Endothelial cell of umbilical vein (primary cell): ENCODE data around the gene PLXNB1.

Experiments used
- EZH2 ChIP-seq: IDR thresholded peaks from 2 replicates; pipeline ENCODE4 v1.6.1; 2012; ENCODE audit warnings: borderline replicate concordance, low read depth, mild to moderate bottlenecking, moderate library complexity, low read length, inconsistent platforms; ENCODE audit not compliant: severe bottlenecking
- POLR2A ChIP-seq: IDR thresholded peaks from 2 replicates; pipeline ENCODE4 v1.6.1; 2012; ENCODE audit warnings: low read depth, mild to moderate bottlenecking, control low read depth, low read length
- TF ChIP-seq, protein P1 (sequence below), 2 donors: IDR thresholded peaks; 1 replicate in 1 of 2; 2 replicates in 1 of 2; pipeline ENCODE4 v1.5.1; 2011; ENCODE audit warnings: low read length in 2 of 2, mild to moderate bottlenecking in 2 of 2, moderate library complexity in 2 of 2, control low read depth in 1 of 2, inconsistent platforms in 1 of 2, low read depth in 1 of 2; ENCODE audit not compliant: insufficient read depth in 1 of 2; ENCODE audit errors: extremely low read depth in 1 of 2

DNA sequence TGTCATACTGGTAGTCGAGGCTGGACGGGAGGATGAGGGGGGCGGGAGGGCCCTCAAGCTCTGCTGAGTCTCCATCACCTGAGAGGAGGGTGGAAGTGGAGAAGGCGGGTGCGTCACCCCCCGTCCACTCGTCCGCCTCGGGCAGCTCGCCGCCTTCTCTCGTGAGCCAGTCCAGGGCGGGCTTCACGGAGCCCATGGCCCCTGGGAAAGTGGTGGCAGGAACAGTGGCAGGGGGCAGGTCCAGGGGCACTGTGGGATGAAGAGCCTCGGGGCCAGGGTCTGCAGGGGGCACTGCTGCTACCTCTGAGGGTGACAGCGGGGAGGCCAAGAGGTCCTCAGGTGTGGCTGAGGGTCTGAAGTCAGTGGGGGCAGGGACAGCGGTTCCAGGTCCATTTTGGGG lies 10.3 kb downstream of the PLXNB1 start:
- TF ChIP-seq, protein P1, sequence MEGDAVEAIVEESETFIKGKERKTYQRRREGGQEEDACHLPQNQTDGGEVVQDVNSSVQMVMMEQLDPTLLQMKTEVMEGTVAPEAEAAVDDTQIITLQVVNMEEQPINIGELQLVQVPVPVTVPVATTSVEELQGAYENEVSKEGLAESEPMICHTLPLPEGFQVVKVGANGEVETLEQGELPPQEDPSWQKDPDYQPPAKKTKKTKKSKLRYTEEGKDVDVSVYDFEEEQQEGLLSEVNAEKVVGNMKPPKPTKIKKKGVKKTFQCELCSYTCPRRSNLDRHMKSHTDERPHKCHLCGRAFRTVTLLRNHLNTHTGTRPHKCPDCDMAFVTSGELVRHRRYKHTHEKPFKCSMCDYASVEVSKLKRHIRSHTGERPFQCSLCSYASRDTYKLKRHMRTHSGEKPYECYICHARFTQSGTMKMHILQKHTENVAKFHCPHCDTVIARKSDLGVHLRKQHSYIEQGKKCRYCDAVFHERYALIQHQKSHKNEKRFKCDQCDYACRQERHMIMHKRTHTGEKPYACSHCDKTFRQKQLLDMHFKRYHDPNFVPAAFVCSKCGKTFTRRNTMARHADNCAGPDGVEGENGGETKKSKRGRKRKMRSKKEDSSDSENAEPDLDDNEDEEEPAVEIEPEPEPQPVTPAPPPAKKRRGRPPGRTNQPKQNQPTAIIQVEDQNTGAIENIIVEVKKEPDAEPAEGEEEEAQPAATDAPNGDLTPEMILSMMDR (IDR thresholded peaks at IDR 0.05; ENCODE audit: extremely low read depth in 1 of 2, insufficient read depth in 1 of 2, low read depth in 1 of 2, low read length in 2 of 2), result no peak
- TF ChIP-seq POLR2A (no peak), EZH2 (no peak)
